Measurements from ENCODE around the gene HTR6.
"Not testable (repeated sequence)": the region's sequence is repeated elsewhere in the genome, so short reads cannot be mapped to it uniquely, and the experiment has no call there.

HTR6 gene

DNA sequence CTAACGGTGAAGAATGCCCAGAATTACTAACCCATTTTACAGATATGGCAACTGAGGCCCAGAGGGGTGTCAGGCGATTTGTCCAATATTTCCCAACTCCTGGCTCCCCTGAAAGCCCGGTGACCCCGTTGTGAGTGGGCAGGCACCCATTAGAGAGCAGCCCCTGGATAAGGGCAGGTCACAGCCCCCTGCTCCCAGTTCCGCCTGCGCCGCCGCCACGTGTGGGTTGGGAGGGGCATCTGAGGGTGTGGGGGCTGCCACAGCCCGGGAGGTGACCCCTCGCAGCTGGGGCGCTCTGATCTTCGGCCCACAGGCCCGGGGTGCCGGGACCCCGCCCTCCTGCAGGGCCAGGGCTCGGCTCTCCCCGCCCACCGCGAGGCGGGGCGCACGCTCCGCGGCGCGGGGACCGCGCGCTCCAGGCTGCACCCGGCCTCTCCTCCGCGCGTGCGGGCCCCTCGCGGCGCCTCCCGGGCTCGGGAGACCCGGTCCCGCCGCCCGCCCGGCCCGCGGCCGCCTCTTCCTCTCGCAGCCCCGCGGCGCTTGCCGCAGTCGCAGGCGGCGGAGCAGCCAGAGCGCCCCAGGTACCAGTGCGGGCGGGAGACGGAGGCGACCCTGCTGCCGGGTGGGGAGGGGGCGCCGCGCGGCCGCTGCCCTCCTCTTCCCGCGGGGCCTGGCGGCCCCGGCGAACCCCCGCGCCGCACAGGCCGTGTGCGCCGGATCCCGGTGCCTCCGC lies at the start of gene HTR6:
HTR6 (plus strand) TSS at position 423 of the 733 bp plus-strand sequence. CDS start 879 bp downstream, outside the sequence.
- DNase-seq (ENCODE audit: low read depth) = no peak

DNA sequence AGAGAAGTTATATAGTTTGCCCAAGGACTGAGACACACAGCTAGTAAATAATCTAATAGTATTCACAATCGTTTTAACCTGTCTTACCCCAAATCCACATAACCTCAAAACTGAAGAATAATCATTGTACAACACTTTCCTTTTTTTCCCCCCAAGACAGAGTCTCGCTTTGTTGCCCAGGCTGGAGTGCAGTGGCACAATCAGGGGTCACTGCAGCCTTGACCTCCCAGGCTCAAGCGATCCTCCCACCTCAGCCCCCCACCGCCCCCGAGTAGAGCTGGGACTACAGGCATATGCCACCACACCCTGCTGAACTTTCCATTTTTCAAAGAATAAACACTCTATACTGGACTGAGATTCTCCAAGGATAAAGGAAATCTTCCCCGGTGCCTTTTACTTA lies 49.2 kb upstream of the HTR6 start:
- no peak for DNase-seq (ENCODE audit: low read depth)

DNA sequence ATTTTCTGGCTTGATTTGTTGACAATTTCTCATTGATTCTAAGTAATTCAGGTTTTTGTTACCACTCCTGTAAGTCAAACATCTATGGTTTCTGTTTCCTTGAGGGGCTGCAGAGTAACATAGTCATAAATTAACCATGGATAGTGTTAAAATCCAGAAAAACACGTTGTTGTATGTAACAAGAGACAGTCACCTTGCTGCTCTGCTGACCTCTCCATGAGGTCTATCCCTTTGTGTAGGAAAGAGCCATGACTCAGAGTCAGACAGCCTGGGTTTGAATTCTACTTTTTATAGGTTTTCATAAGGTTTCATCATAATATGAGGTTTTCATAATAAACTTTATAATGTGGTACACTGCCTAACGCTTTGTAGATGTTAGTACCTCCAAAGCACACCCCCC lies 48.2 kb upstream of the HTR6 start:
- DNase-seq (ENCODE audit: low read depth) = peak; percentile 70

DNA sequence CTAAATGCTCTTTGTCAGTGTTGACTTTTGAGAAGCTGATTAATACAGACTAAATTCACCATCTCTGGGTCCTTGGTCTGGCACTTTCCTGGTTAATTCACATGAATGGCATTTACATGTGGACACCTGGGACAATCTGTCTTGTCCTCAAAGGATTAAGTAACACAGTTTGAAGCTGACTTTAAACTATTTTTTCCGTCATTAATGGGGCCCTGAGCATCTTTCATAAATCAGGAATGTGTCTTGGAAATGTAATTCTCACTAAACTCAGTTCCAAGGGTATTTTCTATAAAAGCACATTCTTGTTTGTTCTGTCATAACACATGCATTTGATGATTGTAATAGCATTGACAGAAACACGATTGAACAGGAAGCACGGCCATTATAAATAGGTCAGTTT lies 47.3 kb upstream of the HTR6 start:
- DNase-seq (ENCODE audit: low read depth) = no peak

DNA sequence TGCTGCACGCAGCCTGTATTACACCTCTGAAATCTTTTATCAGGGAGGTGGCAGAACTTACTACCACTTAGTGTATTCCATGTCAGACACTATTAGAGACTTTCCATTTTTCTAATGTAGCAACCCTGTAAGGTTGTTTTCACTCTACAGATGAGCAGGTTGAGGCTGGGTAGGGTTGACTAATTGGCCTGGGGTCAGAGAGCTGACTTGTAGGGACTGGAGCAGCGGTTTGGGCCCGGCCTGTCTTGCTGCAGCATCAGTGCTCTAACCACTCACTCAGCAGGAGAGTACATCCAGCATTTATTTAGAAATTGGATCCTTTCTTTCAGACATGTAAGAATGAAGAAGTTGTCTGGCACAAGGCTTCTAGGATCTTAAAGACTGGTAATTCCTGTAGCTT lies 46.2 kb upstream of the HTR6 start:
- no peak for DNase-seq (ENCODE audit: low read depth)

DNA sequence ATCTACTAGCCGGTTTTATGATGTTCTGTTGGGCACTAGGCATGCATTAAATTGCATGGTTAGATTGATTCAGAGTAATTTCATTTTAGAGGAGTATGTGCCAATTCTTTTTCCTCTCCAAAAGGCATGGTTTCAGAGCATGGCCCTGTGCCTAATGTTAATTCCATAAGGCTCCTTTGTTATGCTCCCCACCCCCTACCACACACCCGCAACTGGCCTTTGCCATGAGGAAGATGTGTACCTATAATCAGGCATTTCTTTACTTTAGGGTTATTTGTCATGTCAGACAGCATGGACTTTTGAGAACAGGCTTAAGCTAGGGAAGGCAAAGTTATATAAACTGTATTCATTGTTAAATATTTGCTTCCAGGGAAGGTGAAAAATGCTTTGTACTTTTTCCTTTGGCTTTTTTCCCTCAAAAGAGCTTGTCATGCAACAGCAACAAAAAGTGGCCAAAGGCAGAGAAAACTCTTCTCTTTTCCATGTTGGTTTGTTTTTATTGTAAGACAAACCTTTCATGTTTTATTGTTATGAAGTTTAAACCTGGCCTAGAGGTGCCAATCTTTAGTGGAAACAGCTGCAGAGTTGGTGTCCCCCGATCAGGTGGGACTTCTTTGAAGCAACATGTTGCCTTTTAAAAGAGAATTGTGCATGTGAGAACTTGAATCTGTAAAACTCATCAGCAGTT lies 44.8 kb upstream of the HTR6 start:
- no peak for DNase-seq (ENCODE audit: low read depth)

DNA sequence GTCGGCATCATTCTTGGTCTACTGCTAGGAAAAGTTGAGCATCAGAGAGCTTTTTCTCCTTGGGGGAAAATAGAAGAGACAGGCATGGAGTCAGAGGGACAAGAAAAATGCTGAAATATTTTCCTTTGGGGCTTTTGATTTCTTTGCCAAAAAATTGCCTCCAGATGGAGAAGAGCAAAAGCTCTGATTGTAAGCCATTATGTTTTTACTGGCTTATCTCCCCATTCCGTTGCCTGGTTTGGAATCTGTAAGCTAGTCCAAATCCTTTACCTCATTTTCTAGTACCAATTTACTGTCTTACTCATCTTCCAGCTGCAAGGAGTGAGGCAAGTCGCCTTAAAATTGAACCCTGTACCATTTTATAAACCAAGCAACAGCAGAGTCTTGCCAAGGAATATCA lies 43.9 kb upstream of the HTR6 start:
- no peak for DNase-seq (ENCODE audit: low read depth)

DNA sequence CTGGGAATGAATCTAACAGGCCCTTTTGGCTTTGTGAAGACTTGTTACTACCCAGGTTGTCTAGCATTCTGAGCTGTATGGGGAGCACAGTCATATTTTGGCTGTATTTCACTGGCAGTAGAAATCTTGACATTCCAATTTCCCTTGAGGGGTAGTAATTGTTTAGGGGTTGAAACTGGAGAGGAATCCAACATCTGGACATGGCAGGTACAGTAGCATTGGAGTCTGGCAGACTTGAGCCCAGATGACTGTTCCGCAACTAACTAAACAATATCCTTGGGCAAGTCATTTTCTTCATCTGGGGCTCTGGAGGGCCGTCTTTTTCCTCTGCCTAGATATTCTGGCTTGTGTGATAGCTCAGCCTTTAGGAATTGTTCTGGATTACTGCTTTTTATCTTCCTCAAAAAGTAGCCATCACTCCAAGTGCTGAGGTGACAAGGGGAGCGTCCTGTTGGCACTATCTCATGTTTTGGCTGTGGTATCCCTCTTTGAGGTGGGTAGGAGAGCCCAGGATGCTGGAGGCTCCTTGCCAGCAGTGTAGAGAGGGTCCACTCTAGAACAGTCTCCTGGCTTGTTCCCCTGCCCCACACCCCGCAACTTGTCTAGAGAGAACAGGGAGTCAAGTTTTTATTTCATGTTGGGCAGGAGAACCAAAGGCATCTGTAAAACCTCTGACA lies 43.3 kb upstream of the HTR6 start:
- no peak for DNase-seq (ENCODE audit: low read depth)

DNA sequence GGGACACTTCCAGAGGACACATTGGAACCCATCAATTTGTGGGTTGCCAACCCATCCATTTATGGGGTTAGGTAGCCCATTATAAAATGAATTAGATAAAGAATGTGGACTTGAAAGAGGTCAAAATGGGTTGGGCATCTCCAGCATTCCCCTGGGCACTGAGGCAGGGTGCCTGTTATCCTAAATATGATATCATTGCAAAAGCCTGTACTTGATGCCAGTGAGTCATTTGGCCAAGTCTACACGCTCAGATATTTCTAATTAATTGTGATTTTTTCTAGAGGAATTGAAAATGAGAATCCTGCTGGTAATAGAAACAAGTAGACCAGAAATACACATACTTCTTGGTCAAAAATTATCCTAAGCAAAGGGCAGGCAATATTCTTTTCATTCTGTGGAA lies 42.5 kb upstream of the HTR6 start:
- no peak for DNase-seq (ENCODE audit: low read depth)

DNA sequence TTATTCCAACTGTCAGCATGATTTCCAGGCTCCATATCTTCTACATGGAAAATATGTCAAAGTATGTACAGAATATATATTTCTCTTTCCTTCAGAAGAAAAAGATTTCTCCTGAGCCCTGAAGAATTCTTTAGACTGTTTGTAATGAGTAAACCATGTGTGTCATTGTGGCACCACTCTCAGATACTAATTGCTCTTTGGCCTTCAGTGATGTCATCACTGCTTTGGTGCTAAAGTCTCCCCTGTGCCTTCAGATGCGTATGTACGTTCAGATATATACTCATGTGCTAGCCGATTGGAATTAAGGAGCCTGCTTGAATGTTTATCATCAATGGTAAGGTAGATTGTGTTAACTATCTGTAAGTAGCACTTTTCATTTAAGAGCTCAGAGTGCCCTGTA lies 41.2 kb upstream of the HTR6 start:
- DNase-seq (ENCODE audit: low read depth) = no peak

DNA sequence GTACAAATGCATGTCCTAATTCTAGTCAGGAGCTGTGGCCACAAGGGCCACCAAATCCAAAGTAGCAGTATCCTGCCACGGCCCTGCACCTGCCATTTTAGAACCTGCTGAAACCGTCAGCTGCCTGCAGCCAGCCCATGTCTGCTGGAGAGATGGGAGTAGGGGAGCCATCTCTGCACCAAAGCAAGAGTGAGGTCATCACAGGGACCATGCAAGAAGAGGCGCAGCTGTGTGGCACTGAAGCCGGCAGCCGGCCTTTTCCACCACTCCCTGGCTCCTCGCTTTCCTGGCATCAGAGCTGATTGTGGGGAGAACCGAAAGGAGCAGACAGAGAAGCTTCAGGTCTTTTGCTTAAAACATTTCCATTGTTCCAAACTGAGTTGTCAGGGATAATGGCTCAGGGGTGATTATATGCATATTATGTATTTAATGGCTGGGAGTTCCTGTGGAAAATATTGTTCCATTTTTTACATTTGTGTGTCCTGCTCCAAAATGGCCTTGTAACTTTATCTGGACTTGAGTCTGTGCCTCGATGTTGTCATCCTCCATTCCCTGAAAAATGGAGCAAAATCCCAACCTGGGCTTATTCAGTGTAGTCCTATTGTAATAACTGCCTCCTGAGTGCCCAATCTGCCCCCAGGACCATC lies 39.3 kb upstream of the HTR6 start:
- DNase-seq (ENCODE audit: low read depth) = no peak

DNA sequence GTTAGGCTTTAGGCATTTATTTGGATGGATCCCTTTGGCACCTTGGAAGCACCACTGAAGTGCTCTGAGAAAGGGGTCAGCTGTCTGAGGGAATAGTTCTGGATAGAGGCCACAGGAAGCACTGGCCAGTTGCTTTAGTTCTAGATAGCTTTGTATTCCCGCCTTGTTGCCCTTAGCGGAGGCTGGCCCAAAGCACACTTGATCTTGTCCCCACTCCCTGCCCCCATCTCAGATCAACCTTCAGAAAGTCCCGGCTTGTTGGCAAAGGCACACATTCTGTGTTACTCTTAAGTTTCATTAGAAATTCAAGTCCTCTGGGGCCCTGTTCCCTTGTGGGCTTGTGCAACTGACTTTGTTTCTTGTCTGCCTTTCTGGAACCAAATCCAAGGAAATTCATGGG lies 35.8 kb upstream of the HTR6 start:
- no peak for DNase-seq (ENCODE audit: low read depth)

DNA sequence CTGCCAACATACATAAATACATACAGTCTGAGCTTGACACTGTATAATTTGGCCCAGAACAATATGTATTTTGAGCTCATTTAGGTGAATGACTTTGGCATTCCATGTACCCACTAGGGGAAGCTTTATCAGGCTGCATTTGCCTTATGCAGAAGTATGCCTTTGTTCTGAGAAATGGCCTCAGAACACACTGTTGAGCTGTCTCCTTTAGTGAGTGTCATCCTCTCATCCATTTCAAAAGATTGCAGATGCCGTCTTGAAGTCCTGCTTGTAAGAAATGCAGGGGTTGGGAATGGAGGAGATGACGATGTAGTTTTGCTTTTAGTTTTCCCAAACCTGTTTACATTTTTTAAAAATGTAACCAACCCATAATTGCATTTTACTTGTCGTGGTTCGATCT lies 35.3 kb upstream of the HTR6 start:
- DNase-seq (ENCODE audit: low read depth) = no peak

DNA sequence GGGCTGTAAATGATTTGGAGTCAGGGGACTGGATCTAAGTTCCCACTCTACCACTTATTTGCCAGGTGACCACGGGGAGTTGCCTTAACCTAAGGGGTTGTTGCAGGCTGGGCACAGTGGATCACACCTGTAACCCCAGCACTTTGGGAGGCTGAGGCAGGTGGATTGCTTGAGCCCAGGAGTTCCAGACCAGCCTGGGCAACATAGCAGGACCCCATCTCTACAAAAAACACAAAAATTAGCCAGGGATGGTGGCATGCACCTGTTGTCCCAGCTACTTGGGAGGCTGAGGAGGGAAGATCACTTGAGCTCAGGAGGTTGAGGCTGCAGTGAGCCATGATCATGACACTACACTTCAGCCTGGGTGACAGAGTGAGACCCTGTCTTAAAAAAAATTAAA lies 34.5 kb upstream of the HTR6 start:
- DNase-seq (ENCODE audit: low read depth) = not testable (repeated sequence)

DNA sequence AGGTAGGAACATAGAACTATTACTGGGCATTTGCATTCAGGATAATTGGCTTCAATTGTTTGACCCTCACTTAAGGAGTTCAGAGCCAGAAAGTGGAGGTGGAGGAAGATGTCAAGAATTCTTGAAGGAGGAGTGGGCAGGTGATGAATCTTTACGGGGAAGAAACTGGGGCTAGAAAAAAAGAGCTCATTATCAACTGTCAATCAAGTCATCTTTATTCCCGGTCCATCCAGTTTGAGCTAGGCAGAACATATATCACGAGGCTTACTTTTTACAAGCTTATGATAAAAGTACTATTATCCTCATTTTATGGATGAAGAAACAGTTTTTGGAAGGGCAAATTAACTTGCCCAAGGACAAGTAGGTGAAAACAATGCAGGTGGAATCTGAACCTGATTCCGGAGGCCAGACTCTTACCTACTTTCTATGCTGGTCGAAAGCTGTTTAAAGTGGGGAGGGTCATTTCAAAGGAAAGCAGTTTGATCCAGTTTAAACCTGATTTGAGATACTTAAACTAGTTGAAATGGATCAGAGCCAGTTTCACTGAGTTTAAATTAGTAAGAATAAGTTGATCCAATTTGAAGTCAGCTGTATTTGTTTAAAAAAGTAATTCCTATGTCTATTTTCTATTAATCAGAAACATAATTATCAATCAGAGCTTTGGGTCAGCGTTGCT lies 33.8 kb upstream of the HTR6 start:
- no peak for DNase-seq (ENCODE audit: low read depth)

DNA sequence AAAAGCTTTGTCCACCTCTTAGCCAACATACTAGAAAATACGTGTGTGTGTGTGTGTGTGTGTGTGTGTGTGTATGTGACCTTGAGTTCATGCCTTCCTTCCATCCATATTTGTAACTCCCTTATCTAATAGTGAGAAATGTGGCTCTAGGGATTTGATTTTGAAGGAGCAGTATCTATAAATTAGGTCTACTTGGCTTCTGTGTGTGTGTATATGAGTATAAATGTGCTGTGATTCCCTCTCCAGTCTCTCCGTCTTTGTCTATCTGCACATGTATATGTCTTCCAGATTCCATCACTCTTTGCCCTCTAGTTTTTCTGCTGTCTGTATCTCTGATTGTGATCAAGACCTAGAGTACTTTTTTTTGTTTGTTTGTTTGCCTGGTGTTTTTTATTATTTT lies 32.5 kb upstream of the HTR6 start:
- DNase-seq (ENCODE audit: low read depth) = no peak

DNA sequence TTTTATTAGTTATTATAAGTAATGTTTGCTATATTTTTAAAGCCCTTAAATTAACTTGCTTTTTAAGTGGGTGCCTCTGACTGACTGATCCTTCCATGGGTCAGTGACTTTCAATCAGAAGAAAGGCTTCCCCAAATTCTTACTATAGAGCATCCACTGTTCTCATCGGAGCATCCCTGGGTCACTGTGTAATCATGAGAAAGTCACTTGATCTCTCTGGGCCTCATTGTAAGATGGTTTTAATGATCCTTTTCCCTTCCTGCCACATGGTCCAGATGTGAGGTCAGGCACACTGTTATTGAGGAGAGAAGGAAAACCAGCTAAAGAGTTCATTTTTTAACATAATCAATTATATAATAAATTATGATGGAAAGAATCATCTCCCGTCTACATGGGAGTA lies 31.6 kb upstream of the HTR6 start:
- DNase-seq (ENCODE audit: low read depth) = no peak

DNA sequence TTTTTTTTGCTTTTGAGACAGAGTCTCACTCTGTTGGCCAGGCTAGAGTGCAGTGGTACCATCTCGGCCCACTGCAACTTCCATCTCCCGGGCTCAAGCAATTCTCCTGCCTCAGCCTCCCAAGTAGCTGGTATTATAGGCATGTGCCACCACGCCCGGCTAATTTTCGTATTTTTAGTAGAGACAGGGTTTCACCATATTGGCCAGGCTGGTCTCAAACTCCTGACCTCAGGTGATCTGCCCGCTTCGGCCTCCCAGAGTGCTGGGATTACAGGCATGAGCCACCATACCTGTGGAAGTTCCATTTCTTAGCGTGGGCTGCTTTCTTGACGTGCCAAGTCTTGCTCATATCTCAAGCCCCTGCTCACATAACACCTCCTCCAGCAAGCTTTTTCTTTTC lies 29.6 kb upstream of the HTR6 start:
- not testable (repeated sequence) for DNase-seq (ENCODE audit: low read depth)

DNA sequence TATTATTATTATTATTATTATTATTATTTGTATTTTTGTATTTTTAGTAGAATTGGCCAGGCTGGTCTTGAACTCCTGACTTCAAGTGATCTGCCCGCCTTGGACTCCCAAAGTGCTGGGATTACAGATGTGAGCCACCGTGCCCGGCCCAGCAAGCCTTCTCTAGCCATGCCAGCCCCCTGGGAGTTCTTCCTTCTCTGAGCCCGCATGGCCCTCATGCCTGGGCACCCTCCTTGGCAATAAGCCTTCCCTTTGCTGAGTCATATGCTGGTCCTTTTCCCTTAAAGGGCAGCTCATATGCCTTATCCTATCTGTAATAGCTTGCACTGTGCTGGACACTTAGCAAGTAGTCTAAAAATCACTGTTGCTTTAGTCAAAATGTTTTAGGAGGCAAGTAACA lies 29.0 kb upstream of the HTR6 start:
- DNase-seq (ENCODE audit: low read depth) = no peak

DNA sequence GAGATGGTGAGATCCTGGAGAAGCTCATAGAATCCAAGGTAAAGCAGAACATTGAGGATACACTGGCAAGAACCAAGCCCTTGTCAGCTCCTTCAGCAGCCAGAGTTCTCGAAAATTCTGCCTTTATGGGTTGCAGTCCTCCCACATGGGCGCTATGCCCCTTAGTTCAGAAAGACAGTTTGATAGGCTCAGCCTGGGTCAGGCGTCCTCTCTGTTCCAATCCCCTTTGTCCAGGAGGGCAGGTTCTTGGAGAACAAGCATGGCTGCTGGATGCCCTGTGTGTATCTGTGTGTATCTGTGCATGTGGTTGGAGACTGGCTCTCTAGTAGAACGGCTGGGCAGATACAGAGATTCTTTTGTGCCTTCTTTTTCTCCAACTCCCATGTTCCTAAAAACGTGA lies 28.6 kb upstream of the HTR6 start:
- DNase-seq (ENCODE audit: low read depth) = no peak

DNA sequence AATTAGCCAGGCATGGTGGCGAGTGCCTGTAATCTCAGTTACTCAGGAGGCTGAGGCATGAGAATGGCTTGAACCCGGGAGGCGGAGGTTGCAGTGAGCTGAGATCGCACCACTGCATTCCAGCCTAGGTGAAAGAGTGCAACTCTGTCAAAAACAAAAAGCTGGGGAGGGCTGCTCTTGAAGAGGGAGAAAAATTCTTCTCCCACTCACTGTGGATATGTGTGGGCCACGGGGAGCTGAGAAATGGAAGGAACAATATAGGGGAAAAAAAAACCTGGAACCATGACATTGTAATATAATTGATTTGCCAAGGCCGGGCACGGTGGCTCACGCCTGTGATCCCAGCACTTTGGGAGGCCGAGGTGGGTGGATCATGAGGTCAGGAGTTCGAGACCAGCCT lies 27.9 kb upstream of the HTR6 start:
- DNase-seq (ENCODE audit: low read depth) = not testable (repeated sequence)

DNA sequence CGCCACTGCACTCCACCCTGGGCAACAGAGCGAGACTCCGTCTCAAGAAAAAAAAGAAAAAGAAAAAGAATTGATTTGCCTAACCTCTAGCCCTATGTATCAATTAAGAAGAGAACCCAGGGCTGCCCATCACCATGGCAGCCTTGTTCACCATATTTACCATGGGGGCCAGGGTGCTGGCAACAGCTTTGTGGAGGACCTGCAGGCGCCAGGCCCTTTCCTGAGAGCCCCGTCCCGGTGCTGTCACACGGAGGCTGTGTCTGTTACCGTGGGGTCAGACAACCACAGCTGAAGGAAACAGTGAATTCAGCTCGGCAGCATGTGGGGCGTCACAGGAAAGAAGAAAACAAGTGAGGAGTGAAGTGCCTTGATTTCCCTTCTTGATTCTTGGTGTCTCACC lies 27.1 kb upstream of the HTR6 start:
- DNase-seq (ENCODE audit: low read depth) = no peak

All from iris pigment epithelial cell (primary cell).